MG63 (cell line): Measurements from ENCODE around the gene CENPV. TPM values are rescaled to one million over a fixed set of nuclear protein-coding genes. Genes with fewer than 3 reads are reported as not detected.
"Not testable (repeated sequence)": the region's sequence is repeated elsewhere in the genome, so short reads cannot be mapped to it uniquely, and the experiment has no call there.

Source experiments
- DNase-seq: peaks from one replicate; pipeline ENCODE4 v3.0.0-alpha.2; 2020
- H3K27me3 ChIP-seq: fragments of 250-450 bp; sonication (Bioruptor Pico); 2 replicates; pipeline ENCODE4 v1.5.1; 2020; ENCODE audit warnings: mild to moderate bottlenecking, moderate library complexity
- H3K36me3 ChIP-seq: fragments of 250-450 bp; sonication (Bioruptor Pico); 2 replicates; pipeline ENCODE4 v1.5.1; 2020; ENCODE audit warnings: mild to moderate bottlenecking, moderate library complexity
- H3K4me3 ChIP-seq: fragments of 250-450 bp; sonication (Bioruptor Pico); 2 replicates; pipeline ENCODE4 v1.5.1; 2020; ENCODE audit warnings: mild to moderate bottlenecking, moderate library complexity
- H3K9me3 ChIP-seq: fragments of 250-450 bp; sonication (Bioruptor Pico); 2 replicates; pipeline ENCODE4 v1.5.1; 2020; ENCODE audit warnings: mild to moderate bottlenecking, moderate library complexity
- total RNA-seq: library from RNA; depleted of rRNA; stranded (reverse); fragments of >200 nt; shearing (Covaris generic); gene quantifications from 2 replicates; pipeline ENCODE4 v1.2.3, GENCODE V29; 2014; ENCODE audit warnings: low replicate concordance

CENPV gene
- total RNA-seq, 1 experiment from 2014 or later, result 52.5 TPM

- no peak overlapping the region for H3K4me3 ChIP-seq
- no peaks in the 10 kb centered on the region for H3K9me3 ChIP-seq
- no peaks in the 10 kb centered on the region for H3K27me3 ChIP-seq
- no peak for DNase-seq
- H3K36me3 ChIP-seq, result peaks cover 4% of the 10 kb centered on the region; the same call in 1 of the 2 replicates
Measured at GRCh38 chr17:16339402-16339801, 13.9 kb downstream of the CENPV start.

- Histone ChIP-seq H3K27me3 (no peaks in the 10 kb centered on the region), H3K36me3 (no peaks in the 10 kb centered on the region; the same call in 1 of the 2 replicates), H3K4me3 (no peak overlapping the region), H3K9me3 (no peaks in the 10 kb centered on the region)
- DNase-seq, result no peak
Measured at GRCh38 chr17:16338391-16338790, 14.9 kb downstream of the CENPV start.

- Histone ChIP-seq H3K4me3 (no peak overlapping the region), H3K9me3 (no peaks in the 10 kb centered on the region), H3K36me3 (no peaks in the 10 kb centered on the region; the same call in 1 of the 2 replicates), H3K27me3 (no peaks in the 10 kb centered on the region)
- peak; percentile 51 for DNase-seq
Measured at GRCh38 chr17:16329519-16330271, 23.6 kb downstream of the CENPV start.

GRCh38 chr17:16328997-16329396 lies 24.3 kb downstream of the CENPV start:
- no peak for DNase-seq
- H3K4me3 ChIP-seq, result no peak overlapping the region
- H3K27me3 ChIP-seq, result no peaks in the 10 kb centered on the region
- H3K9me3 ChIP-seq, result no peaks in the 10 kb centered on the region
- H3K36me3 ChIP-seq, result no peaks in the 10 kb centered on the region; the same call in 1 of the 2 replicates

GRCh38 chr17:16327018-16327417 lies 26.3 kb downstream of the CENPV start:
- Histone ChIP-seq H3K4me3 (no peak overlapping the region), H3K9me3 (no peaks in the 10 kb centered on the region), H3K27me3 (no peaks in the 10 kb centered on the region), H3K36me3 (no peaks in the 10 kb centered on the region; the same call in 1 of the 2 replicates)
- DNase-seq, result no peak

GRCh38 chr17:16325964-16326363 lies 27.3 kb downstream of the CENPV start:
- no peak overlapping the region for H3K4me3 ChIP-seq
- DNase-seq, result no peak
- no peaks in the 10 kb centered on the region for H3K9me3 ChIP-seq
- no peaks in the 10 kb centered on the region for H3K27me3 ChIP-seq
- no peaks in the 10 kb centered on the region; the same call in 1 of the 2 replicates for H3K36me3 ChIP-seq

- DNase-seq, result no peak
- H3K36me3 ChIP-seq, result no peaks in the 10 kb centered on the region; the same call in 1 of the 2 replicates
- H3K9me3 ChIP-seq, result no peaks in the 10 kb centered on the region
- no peak overlapping the region for H3K4me3 ChIP-seq
- no peaks in the 10 kb centered on the region for H3K27me3 ChIP-seq
Measured at GRCh38 chr17:16322636-16323035, 30.6 kb downstream of the CENPV start.

GRCh38 chr17:16319969-16320368 lies 33.3 kb downstream of the CENPV start:
- H3K36me3 ChIP-seq, result no peaks in the 10 kb centered on the region
- DNase-seq, result no peak
- H3K9me3 ChIP-seq, result no peaks in the 10 kb centered on the region

GRCh38 chr17:16314859-16315258 lies 38.4 kb downstream of the CENPV start:
- no peak for DNase-seq
- Histone ChIP-seq H3K36me3 (no peaks in the 10 kb centered on the region), H3K9me3 (no peaks in the 10 kb centered on the region), H3K4me3 (no peak overlapping the region), H3K27me3 (no peaks in the 10 kb centered on the region)

More at GRCh38 chr17:16319969-16320368, 33.3 kb downstream of the CENPV start:
- Histone ChIP-seq H3K27me3 (no peaks in the 10 kb centered on the region), H3K4me3 (no peak overlapping the region)

- DNase-seq, result no peak
- Histone ChIP-seq H3K36me3 (no peaks in the 10 kb centered on the region), H3K9me3 (no peaks in the 10 kb centered on the region), H3K4me3 (no peak overlapping the region), H3K27me3 (no peaks in the 10 kb centered on the region)
Measured at GRCh38 chr17:16314189-16314588, 39.1 kb downstream of the CENPV start.

- Histone ChIP-seq H3K36me3 (no peaks in the 10 kb centered on the region), H3K4me3 (no peak overlapping the region), H3K9me3 (no peaks in the 10 kb centered on the region), H3K27me3 (no peaks in the 10 kb centered on the region)
- DNase-seq, result no peak
Measured at GRCh38 chr17:16313139-16314090, 39.9 kb downstream of the CENPV start.

- H3K9me3 ChIP-seq, H3K36me3 ChIP-seq, DNase-seq, H3K27me3 ChIP-seq, H3K4me3 ChIP-seq: not testable (repeated sequence)
Measured at GRCh38 chr17:16312061-16312460, 41.2 kb downstream of the CENPV start.

- no peaks in the 10 kb centered on the region for H3K27me3 ChIP-seq
- no peaks in the 10 kb centered on the region for H3K36me3 ChIP-seq
- no peak overlapping the region for H3K4me3 ChIP-seq
- no peaks in the 10 kb centered on the region for H3K9me3 ChIP-seq
- no peak for DNase-seq
Measured at GRCh38 chr17:16306211-16306610, 47.1 kb downstream of the CENPV start.

GRCh38 chr17:16304830-16305229 lies 48.4 kb downstream of the CENPV start:
- H3K27me3 ChIP-seq, result no peaks in the 10 kb centered on the region
- peak; percentile 2 for DNase-seq
- H3K4me3 ChIP-seq, result no peak overlapping the region
- no peaks in the 10 kb centered on the region for H3K36me3 ChIP-seq
- H3K9me3 ChIP-seq, result no peaks in the 10 kb centered on the region

GRCh38 chr17:16302856-16303255 lies 50.4 kb downstream of the CENPV start:
- Histone ChIP-seq H3K27me3 (no peaks in the 10 kb centered on the region), H3K36me3 (no peaks in the 10 kb centered on the region), H3K9me3 (no peaks in the 10 kb centered on the region), H3K4me3 (no peak overlapping the region)
- DNase-seq, result no peak

- DNase-seq, result no peak
- Histone ChIP-seq H3K27me3 (no peaks in the 10 kb centered on the region), H3K36me3 (no peaks in the 10 kb centered on the region), H3K9me3 (no peaks in the 10 kb centered on the region), H3K4me3 (no peak overlapping the region)
Measured at GRCh38 chr17:16301963-16302855, 51.1 kb downstream of the CENPV start.
